ENCODE results near the gene PDZD8. TPM values are rescaled to one million over a fixed set of nuclear protein-coding genes. Genes with fewer than 3 reads are reported as not detected.

PDZD8 gene
- total and polyA plus RNA-seq, 12 donors: 1.7 to 45.7 (median 25.0) TPM

DNA sequence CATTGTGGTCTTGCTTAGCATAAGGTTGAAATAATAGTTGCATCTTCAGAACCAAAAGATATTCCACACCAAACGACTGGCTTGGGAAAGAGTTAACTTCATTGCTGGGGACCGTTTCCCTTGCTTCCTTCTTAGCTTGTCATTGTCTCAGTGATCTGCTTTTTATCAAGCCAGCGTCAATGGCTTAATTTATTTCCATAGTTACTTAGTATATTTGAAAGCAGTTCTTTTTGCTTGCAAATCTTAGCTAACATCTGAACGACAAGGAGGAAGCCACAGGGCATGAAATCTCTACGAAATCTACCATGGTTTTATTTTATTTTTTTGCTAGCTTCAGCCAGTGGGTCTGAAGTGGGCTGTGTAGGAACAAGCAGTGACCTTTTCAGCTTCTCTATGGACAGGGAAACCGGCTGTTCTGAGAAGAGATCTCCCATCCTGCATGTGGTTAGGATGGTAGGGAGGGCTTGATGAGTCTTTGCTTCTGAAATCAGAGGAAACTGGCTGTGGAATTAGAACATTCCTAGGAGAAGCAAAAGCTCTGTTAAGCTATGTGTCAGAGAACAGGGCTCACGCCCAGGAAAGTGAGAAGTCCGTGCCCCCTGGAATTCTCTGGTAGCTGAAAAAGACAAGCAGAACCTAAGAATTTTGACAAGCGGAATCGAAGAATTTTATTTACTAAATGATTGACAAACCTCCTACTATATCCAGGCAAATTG lies 126.3 kb downstream of the PDZD8 start:
- intact Hi-C loops (cut with DNase I): no loop called here
- DNase-seq: no peak
- no peaks in the 10 kb centered on the region for H3K36me3 ChIP-seq (replicated peaks in 1 of 2)
- H3K4me1 ChIP-seq (replicated peaks in 1 of 2): no peaks in the 10 kb centered on the region
- H3K27ac ChIP-seq: peak overlapping the region in 1 of 5 donors; percentile 30
- H3K9me3 ChIP-seq (replicated peaks in 1 of 3): no peaks in the 10 kb centered on the region
- 38 to 43% (median 42%) methylated on average over 10 of the region's 10 CpGs for WGBS, 4 donors
- TF ChIP-seq POLR2A (IDR thresholded peaks at IDR 0.05): no peak
- TF ChIP-seq, protein P1, sequence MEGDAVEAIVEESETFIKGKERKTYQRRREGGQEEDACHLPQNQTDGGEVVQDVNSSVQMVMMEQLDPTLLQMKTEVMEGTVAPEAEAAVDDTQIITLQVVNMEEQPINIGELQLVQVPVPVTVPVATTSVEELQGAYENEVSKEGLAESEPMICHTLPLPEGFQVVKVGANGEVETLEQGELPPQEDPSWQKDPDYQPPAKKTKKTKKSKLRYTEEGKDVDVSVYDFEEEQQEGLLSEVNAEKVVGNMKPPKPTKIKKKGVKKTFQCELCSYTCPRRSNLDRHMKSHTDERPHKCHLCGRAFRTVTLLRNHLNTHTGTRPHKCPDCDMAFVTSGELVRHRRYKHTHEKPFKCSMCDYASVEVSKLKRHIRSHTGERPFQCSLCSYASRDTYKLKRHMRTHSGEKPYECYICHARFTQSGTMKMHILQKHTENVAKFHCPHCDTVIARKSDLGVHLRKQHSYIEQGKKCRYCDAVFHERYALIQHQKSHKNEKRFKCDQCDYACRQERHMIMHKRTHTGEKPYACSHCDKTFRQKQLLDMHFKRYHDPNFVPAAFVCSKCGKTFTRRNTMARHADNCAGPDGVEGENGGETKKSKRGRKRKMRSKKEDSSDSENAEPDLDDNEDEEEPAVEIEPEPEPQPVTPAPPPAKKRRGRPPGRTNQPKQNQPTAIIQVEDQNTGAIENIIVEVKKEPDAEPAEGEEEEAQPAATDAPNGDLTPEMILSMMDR (IDR thresholded peaks at IDR 0.05): no peak
- H3K4me3 ChIP-seq: no peak overlapping the region
- H3K27me3 ChIP-seq: peaks cover 17% of the 10 kb centered on the region

DNA sequence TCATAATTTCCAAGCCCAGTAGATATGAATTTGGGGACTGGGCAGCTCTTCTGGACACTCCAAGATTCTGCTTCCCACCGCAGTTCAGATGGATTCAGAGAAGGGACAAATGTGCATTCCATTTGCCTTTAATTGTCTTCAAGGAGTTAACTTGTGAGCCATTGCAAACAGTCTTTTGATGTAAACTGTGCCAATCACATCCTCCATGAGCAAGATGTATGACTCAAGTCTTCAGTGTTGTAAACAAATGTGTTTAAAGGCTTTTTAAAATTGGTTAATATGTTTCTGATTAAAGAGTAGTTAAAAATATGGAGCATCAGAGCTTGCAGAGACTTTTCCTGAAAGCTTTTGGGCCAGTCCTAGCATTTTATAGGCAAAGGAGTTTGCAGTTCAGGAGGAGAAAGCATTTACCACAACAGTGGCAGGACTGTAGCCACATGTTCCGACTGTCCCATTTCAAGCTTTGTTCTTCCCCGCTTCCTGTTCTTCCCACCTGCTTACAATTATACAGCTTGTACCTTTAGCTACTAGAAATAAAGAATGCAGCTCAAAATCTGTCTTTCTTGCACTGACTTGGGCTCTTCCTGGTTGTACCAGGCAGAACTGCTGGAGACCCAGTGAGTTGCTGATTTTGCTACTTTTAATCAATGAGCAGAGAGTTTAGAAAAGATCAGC lies 128.1 kb downstream of the PDZD8 start:
- no peaks in the 10 kb centered on the region for H3K4me1 ChIP-seq (replicated peaks in 1 of 2)
- peaks cover 22% of the 10 kb centered on the region for H3K27me3 ChIP-seq
- H3K36me3 ChIP-seq (replicated peaks in 1 of 2): no peaks in the 10 kb centered on the region
- no peaks in the 10 kb centered on the region for H3K9me3 ChIP-seq (replicated peaks in 1 of 3)
- no peak overlapping the region for H3K4me3 ChIP-seq
- DNase-seq: no peak
- TF ChIP-seq, protein P1 (IDR thresholded peaks at IDR 0.05): no peak
- TF ChIP-seq POLR2A (IDR thresholded peaks at IDR 0.05): no peak
- no peak overlapping the region for H3K27ac ChIP-seq
- 80 to 84% (median 83%) methylated on average over 3 of the region's 3 CpGs for WGBS, 4 donors
- intact Hi-C loops (cut with DNase I): no loop called here

DNA sequence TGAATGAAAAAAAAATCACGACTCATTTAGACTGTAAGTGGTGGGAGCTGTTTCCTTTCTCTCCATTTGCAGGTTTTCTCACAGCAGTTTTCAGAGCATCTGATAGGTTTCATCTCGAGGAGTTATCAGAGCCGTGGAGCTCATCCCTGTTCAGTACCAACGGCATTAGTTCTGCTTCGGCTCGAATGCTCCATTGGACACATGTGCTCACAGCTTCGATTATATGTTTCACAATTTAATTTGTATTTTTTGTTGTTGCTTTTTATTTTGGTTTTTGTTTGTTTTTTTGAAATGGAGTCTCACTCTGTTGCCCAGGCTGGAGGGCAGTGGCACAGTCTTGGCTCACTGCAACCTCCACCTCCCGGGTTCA lies 132.8 kb downstream of the PDZD8 start:
- no peaks in the 10 kb centered on the region for H3K9me3 ChIP-seq (replicated peaks in 1 of 3)
- peak overlapping the region in 1 of 5 donors; percentile 41 for H3K27ac ChIP-seq
- no peak overlapping the region for H3K4me3 ChIP-seq
- H3K4me1 ChIP-seq (replicated peaks in 1 of 2): peaks cover 4 to 5% of the 10 kb centered on the region in 2 donors
- no peak for DNase-seq
- WGBS, 4 donors: 75 to 85% (median 79%) methylated on average over 8 of the region's 8 CpGs
- intact Hi-C loops (cut with DNase I): no loop called here
- no peaks in the 10 kb centered on the region for H3K36me3 ChIP-seq (replicated peaks in 1 of 2)
- TF ChIP-seq, protein P1 (IDR thresholded peaks at IDR 0.05): no peak
- TF ChIP-seq POLR2A (IDR thresholded peaks at IDR 0.05): no peak
- H3K27me3 ChIP-seq: peaks cover 31% of the 10 kb centered on the region

DNA sequence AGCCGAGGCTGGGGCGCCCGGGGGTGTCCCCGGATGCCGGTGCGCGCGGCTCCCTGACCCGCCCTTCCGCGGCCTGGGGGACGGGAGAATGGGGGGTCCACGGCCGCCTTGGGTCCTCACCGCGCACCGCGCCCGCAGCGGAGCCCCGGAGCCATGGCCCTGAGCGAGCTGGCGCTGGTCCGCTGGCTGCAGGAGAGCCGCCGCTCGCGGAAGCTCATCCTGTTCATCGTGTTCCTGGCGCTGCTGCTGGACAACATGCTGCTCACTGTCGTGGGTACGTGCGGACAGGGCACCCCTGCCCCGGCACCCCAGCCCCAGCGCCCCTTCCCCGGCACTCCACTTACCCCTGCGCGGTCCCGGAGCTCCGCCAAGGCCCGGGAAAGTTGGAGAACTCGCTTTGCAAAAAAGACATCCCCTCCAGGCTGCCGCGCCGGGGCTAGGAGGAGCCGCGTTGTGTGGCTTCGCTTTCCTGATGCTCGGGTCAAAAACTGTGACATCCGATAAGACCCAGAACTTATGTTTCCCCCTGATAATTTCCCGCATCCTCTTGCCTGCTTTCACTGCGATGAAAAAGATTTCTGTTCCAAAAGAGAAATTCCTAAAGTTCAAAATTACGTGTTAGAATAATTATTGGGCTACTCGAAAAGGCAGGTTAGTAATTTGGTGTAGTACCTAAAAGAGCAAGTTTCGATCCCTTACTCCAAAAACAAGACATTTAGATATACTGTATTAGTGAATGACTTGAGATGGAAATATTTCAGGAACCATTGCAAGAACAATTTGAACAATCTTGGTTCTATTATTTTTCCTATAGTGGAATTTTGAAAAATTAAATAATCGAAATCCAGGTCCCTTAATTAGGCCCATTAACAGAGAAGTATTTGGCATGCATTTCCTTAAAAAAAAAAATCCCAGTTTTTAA lies 133.4 kb downstream of the PDZD8 start:
- Histone ChIP-seq H3K36me3 (replicated peaks in 1 of 2) (no peaks in the 10 kb centered on the region), H3K27me3 (peaks cover 31% of the 10 kb centered on the region), H3K4me1 (replicated peaks in 1 of 2) (peaks cover 4 to 5% of the 10 kb centered on the region in 2 donors), H3K9me3 (replicated peaks in 1 of 3) (no peaks in the 10 kb centered on the region), H3K4me3 (no peak overlapping the region), H3K27ac (peak overlapping the region in 1 of 5 donors; percentile 67)
- intact Hi-C loops (cut with DNase I): no loop called here
- TF ChIP-seq POLR2A (IDR thresholded peaks at IDR 0.05): no peak
- TF ChIP-seq, protein P1 (IDR thresholded peaks at IDR 0.05): no peak
- WGBS, 4 donors: 6 to 18% (median 10%) methylated on average over 23 to 56 of the region's 56 CpGs
- DNase-seq: peak in 2 of 7 donors; percentile 16 to 59

Measured in adrenal gland (tissue), 12 donors.